ENCODE measurements around the gene GJB6. TPM values are rescaled to one million over a fixed set of nuclear protein-coding genes. Genes with fewer than 3 reads are reported as not detected.

GJB6 gene
- total RNA-seq, 1 donor, result not detected

GRCh38 chr13:20217168-20217567, 15.0 kb downstream of the GJB6 start:
- Histone ChIP-seq H3K4me3 (ENCODE audit: insufficient read depth, low read length) (no peak overlapping the region), H3K79me2 (ENCODE audit: insufficient read depth, low read length) (no peaks in the 10 kb centered on the region), H4K20me1 (ENCODE audit: insufficient read depth, low read length) (no peaks in the 10 kb centered on the region), H3K27ac (ENCODE audit: low read depth, low read length) (no peak overlapping the region), H3K4me2 (ENCODE audit: insufficient read depth, low read length) (no peak overlapping the region), H3K27me3 (ENCODE audit: insufficient read depth, low read length) (peaks cover 51% of the 10 kb centered on the region), H3K36me3 (ENCODE audit: insufficient read depth, low read length) (no peaks in the 10 kb centered on the region), H3K4me1 (ENCODE audit: insufficient read depth, low read length) (no peaks in the 10 kb centered on the region), H3K9me3 (ENCODE audit: low read depth, low read length) (no peaks in the 10 kb centered on the region), H2AFZ (ENCODE audit: low read length) (no peak overlapping the region)
- no peak for DNase-seq (ENCODE audit: insufficient read length, low spot score, missing footprints)
- TF ChIP-seq, protein P1, sequence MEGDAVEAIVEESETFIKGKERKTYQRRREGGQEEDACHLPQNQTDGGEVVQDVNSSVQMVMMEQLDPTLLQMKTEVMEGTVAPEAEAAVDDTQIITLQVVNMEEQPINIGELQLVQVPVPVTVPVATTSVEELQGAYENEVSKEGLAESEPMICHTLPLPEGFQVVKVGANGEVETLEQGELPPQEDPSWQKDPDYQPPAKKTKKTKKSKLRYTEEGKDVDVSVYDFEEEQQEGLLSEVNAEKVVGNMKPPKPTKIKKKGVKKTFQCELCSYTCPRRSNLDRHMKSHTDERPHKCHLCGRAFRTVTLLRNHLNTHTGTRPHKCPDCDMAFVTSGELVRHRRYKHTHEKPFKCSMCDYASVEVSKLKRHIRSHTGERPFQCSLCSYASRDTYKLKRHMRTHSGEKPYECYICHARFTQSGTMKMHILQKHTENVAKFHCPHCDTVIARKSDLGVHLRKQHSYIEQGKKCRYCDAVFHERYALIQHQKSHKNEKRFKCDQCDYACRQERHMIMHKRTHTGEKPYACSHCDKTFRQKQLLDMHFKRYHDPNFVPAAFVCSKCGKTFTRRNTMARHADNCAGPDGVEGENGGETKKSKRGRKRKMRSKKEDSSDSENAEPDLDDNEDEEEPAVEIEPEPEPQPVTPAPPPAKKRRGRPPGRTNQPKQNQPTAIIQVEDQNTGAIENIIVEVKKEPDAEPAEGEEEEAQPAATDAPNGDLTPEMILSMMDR (IDR thresholded peaks at IDR 0.05; ENCODE audit: extremely low read depth, low read depth, low read length), result no peak

- no peak overlapping the region for H3K4me2 ChIP-seq (ENCODE audit: insufficient read depth, low read length)
- no peaks in the 10 kb centered on the region for H3K36me3 ChIP-seq (ENCODE audit: insufficient read depth, low read length)
- H2AFZ ChIP-seq (ENCODE audit: low read length), result no peak overlapping the region
- TF ChIP-seq, protein P1 (IDR thresholded peaks at IDR 0.05; ENCODE audit: extremely low read depth, low read depth, low read length), result no peak
- no peak for DNase-seq (ENCODE audit: insufficient read length, low spot score, missing footprints)
- peaks cover 24% of the 10 kb centered on the region for H3K27me3 ChIP-seq (ENCODE audit: insufficient read depth, low read length)
- H3K9me3 ChIP-seq (ENCODE audit: low read depth, low read length), result no peaks in the 10 kb centered on the region
- no peaks in the 10 kb centered on the region for H3K79me2 ChIP-seq (ENCODE audit: insufficient read depth, low read length)
- no peaks in the 10 kb centered on the region for H3K4me1 ChIP-seq (ENCODE audit: insufficient read depth, low read length)
- no peaks in the 10 kb centered on the region for H4K20me1 ChIP-seq (ENCODE audit: insufficient read depth, low read length)
- H3K4me3 ChIP-seq (ENCODE audit: insufficient read depth, low read length), result no peak overlapping the region
- no peak overlapping the region for H3K27ac ChIP-seq (ENCODE audit: low read depth, low read length)
These were observed 22.2 kb downstream of the GJB6 start for GRCh38 chr13:20209948-20210347.

- Histone ChIP-seq H3K4me1 (ENCODE audit: insufficient read depth, low read length) (no peaks in the 10 kb centered on the region), H3K4me2 (ENCODE audit: insufficient read depth, low read length) (no peak overlapping the region), H3K4me3 (ENCODE audit: insufficient read depth, low read length) (no peak overlapping the region), H2AFZ (ENCODE audit: low read length) (no peak overlapping the region), H3K36me3 (ENCODE audit: insufficient read depth, low read length) (no peaks in the 10 kb centered on the region), H3K9me3 (ENCODE audit: low read depth, low read length) (no peaks in the 10 kb centered on the region), H4K20me1 (ENCODE audit: insufficient read depth, low read length) (no peaks in the 10 kb centered on the region), H3K27me3 (ENCODE audit: insufficient read depth, low read length) (peaks cover 29% of the 10 kb centered on the region), H3K79me2 (ENCODE audit: insufficient read depth, low read length) (no peaks in the 10 kb centered on the region), H3K27ac (ENCODE audit: low read depth, low read length) (no peak overlapping the region)
- no peak for DNase-seq (ENCODE audit: insufficient read length, low spot score, missing footprints)
- TF ChIP-seq, protein P1 (IDR thresholded peaks at IDR 0.05; ENCODE audit: extremely low read depth, low read depth, low read length), result no peak
These were observed 25.4 kb downstream of the GJB6 start for GRCh38 chr13:20206698-20207235.

DNA sequence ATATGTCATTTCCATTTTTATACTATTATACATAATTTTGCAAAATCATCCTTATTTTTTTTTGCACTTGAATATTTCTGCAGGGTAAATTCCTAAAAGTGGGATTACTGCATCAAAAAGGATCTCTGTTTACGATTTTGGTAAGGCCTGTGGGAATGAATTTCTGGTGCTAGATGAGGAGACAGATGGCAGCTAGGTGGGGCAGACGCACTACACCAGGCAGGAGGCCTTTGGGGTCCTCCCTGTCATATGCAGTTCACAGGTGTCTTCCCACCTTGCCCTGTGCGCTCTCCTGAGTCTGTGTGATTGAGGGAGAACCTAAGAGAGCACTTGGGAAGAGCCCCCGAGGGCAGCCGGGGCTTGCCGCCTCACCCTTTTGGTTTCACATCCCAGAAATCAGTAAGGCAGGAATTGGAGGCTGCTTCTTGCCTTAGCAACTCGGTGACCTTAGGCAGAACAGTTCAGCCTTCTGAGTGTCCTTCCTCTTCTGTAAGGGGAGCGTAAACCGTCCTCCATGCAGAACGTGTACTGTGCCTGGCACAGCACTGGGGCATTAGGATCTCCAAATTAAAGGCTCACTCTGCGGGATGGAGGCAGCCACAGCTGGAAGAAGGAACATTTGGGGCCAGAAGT, 25.9 kb downstream of the GJB6 start:
- Histone ChIP-seq H2AFZ (ENCODE audit: low read length) (no peak overlapping the region), H3K4me3 (ENCODE audit: insufficient read depth, low read length) (no peak overlapping the region), H3K9me3 (ENCODE audit: low read depth, low read length) (no peaks in the 10 kb centered on the region), H3K79me2 (ENCODE audit: insufficient read depth, low read length) (no peaks in the 10 kb centered on the region), H3K36me3 (ENCODE audit: insufficient read depth, low read length) (no peaks in the 10 kb centered on the region), H3K27me3 (ENCODE audit: insufficient read depth, low read length) (peaks cover 33% of the 10 kb centered on the region), H3K27ac (ENCODE audit: low read depth, low read length) (no peak overlapping the region), H4K20me1 (ENCODE audit: insufficient read depth, low read length) (no peaks in the 10 kb centered on the region), H3K4me1 (ENCODE audit: insufficient read depth, low read length) (no peaks in the 10 kb centered on the region), H3K4me2 (ENCODE audit: insufficient read depth, low read length) (no peak overlapping the region)
- peak; percentile 73 for DNase-seq (ENCODE audit: insufficient read length, low spot score, missing footprints)
- TF ChIP-seq, protein P1 (IDR thresholded peaks at IDR 0.05; ENCODE audit: extremely low read depth, low read depth, low read length), result no peak
